OCI-LY1 (cell line): ENCODE measurements around the gene GRAP2.

Source experiments
- CTCF ChIP-seq: fragments of 200-600 bp; sonication (generic), shearing (Covaris generic); IDR thresholded peaks from 2 replicates; pipeline ENCODE4 v1.5.1; 2017; ENCODE audit warnings: mild to moderate bottlenecking, antibody characterized with exemption, low read length, moderate library complexity, mixed read lengths
- EZH2 ChIP-seq: fragments of 200-600 bp; sonication (generic), shearing (Covaris generic); IDR thresholded peaks from 2 replicates; pipeline ENCODE4 v1.8.0; 2017; ENCODE audit warnings: borderline replicate concordance, mixed run types, mild to moderate bottlenecking, antibody characterized with exemption, low read length, moderate library complexity, mixed read lengths

- TF ChIP-seq CTCF (no peak), EZH2 (no peak)
Observed at GRCh38 chr22:39965748-39966147, 64.9 kb downstream of the GRAP2 start.
